ENCODE data around the gene BTAF1. TPM values are rescaled to one million over a fixed set of nuclear protein-coding genes. Genes with fewer than 3 reads are reported as not detected.

The BTAF1 gene
- total RNA-seq, 1 donor from 2014 or later: 42.2 TPM

GRCh38 chr10:92038949-92039348, 115.4 kb downstream of the BTAF1 start:
- peaks cover under 1% of the 10 kb centered on the region for H3K36me3 Mint-ChIP-seq (ENCODE audit: unreplicated experiment)
- H3K9me3 Mint-ChIP-seq (ENCODE audit: unreplicated experiment): peaks cover 2% of the 10 kb centered on the region
- H3K4me3 Mint-ChIP-seq (ENCODE audit: unreplicated experiment): no peak overlapping the region
- no peaks in the 10 kb centered on the region for H3K27me3 Mint-ChIP-seq (ENCODE audit: unreplicated experiment)
- no peak for TF ChIP-seq CTCF (IDR thresholded peaks at IDR 0.05; ENCODE audit: partially characterized antibody, unreplicated experiment)
- no peaks in the 10 kb centered on the region for H3K4me1 Mint-ChIP-seq (ENCODE audit: low read depth, unreplicated experiment)
- no peak for DNase-seq
- H3K27ac Mint-ChIP-seq (ENCODE audit: unreplicated experiment): no peak overlapping the region

- no peak for TF ChIP-seq CTCF (IDR thresholded peaks at IDR 0.05; ENCODE audit: partially characterized antibody, unreplicated experiment)
- Mint-ChIP-seq H3K4me3 (ENCODE audit: unreplicated experiment) (no peak overlapping the region), H3K4me1 (ENCODE audit: low read depth, unreplicated experiment) (no peaks in the 10 kb centered on the region), H3K27me3 (ENCODE audit: unreplicated experiment) (no peaks in the 10 kb centered on the region), H3K27ac (ENCODE audit: unreplicated experiment) (no peak overlapping the region), H3K36me3 (ENCODE audit: unreplicated experiment) (no peaks in the 10 kb centered on the region), H3K9me3 (ENCODE audit: unreplicated experiment) (peaks cover 2% of the 10 kb centered on the region)
- DNase-seq: no peak
These were observed 119.0 kb downstream of the BTAF1 start for GRCh38 chr10:92042541-92042940.

- no peak overlapping the region for H3K27ac Mint-ChIP-seq (ENCODE audit: unreplicated experiment)
- no peak for TF ChIP-seq CTCF (IDR thresholded peaks at IDR 0.05; ENCODE audit: partially characterized antibody, unreplicated experiment)
- peaks cover 2% of the 10 kb centered on the region for H3K9me3 Mint-ChIP-seq (ENCODE audit: unreplicated experiment)
- peak; percentile 49 for DNase-seq
- no peak overlapping the region for H3K4me3 Mint-ChIP-seq (ENCODE audit: unreplicated experiment)
- no peaks in the 10 kb centered on the region for H3K27me3 Mint-ChIP-seq (ENCODE audit: unreplicated experiment)
- peaks cover 8% of the 10 kb centered on the region for H3K4me1 Mint-ChIP-seq (ENCODE audit: low read depth, unreplicated experiment)
- no peaks in the 10 kb centered on the region for H3K36me3 Mint-ChIP-seq (ENCODE audit: unreplicated experiment)
These were observed 122.1 kb downstream of the BTAF1 start for GRCh38 chr10:92045641-92046106.

DNA sequence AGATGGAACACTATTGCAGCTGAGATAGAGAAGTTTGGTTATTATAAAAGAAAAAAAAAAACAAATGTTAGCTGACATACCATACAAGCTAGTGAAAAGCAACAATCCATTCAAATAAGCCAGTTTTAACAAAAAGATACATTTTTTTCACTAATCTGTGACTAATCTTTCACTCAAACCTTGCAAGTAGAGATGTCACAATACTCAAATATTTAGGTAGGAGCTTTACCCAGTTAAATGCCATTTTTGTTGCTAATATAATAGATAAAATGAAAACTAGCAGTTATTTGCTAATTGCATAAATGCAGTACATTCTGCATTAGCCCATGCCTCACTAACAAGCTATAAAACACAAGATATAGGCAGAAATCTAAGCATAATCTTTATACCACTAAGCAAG, 123.6 kb downstream of the BTAF1 start:
- DNase-seq: no peak
- Mint-ChIP-seq H3K27ac (ENCODE audit: unreplicated experiment) (no peak overlapping the region), H3K9me3 (ENCODE audit: unreplicated experiment) (peaks cover 2% of the 10 kb centered on the region), H3K27me3 (ENCODE audit: unreplicated experiment) (no peaks in the 10 kb centered on the region), H3K4me1 (ENCODE audit: low read depth, unreplicated experiment) (peaks cover 8% of the 10 kb centered on the region), H3K4me3 (ENCODE audit: unreplicated experiment) (no peak overlapping the region), H3K36me3 (ENCODE audit: unreplicated experiment) (no peaks in the 10 kb centered on the region)
- TF ChIP-seq CTCF (IDR thresholded peaks at IDR 0.05; ENCODE audit: partially characterized antibody, unreplicated experiment): no peak

- Mint-ChIP-seq H3K4me3 (ENCODE audit: unreplicated experiment) (no peak overlapping the region), H3K27ac (ENCODE audit: unreplicated experiment) (no peak overlapping the region), H3K9me3 (ENCODE audit: unreplicated experiment) (peaks cover 2% of the 10 kb centered on the region), H3K4me1 (ENCODE audit: low read depth, unreplicated experiment) (peaks cover 8% of the 10 kb centered on the region), H3K36me3 (ENCODE audit: unreplicated experiment) (no peaks in the 10 kb centered on the region), H3K27me3 (ENCODE audit: unreplicated experiment) (no peaks in the 10 kb centered on the region)
- no peak for DNase-seq
- TF ChIP-seq CTCF (IDR thresholded peaks at IDR 0.05; ENCODE audit: partially characterized antibody, unreplicated experiment): no peak
These were observed 128.5 kb downstream of the BTAF1 start for GRCh38 chr10:92052088-92052487.
